HEK293 (cell line): ENCODE data around the gene PTPRA.

Experiments
- CTCF ChIA-PET: fragments of 350-600 bp; formaldehyde crosslinking; extraction: SDS; loops from one replicate; lab custom pipeline; 2021; ENCODE audit warnings: antibody characterized with exemption; lab: Yijun Ruan, JAX
- POLR2A ChIA-PET: fragments of 300-600 bp; formaldehyde crosslinking; extraction: SDS; loops from one replicate; lab custom pipeline; 2020; ENCODE audit warnings: antibody characterized with exemption, inconsistent platforms; lab: Yijun Ruan, JAX
- H3K27ac ChIP-seq: fragments of 200-500 bp; sonication (Bioruptor generic); 2 replicates; pipeline ENCODE4 v1.5.1; 2014; ENCODE audit warnings: low read depth, low read length, control low read depth, inconsistent platforms; ENCODE audit errors: extremely low read depth
- H3K36me3 ChIP-seq, 2 experiments: fragments of 200-500 bp in 1 of 2; sonication (Bioruptor generic) in 1 of 2; 1 replicate in 1 of 2; 2 replicates in 1 of 2; pipeline ENCODE4 v1.5.1; 2014 to 2017; ENCODE audit warnings: inconsistent platforms in 2 of 2, low read length in 2 of 2; ENCODE audit not compliant: control insufficient read depth in 2 of 2, insufficient read depth in 1 of 2
- H3K4me1 ChIP-seq: fragments of 200-500 bp; sonication (Bioruptor generic); 2 replicates; pipeline ENCODE4 v1.5.1; 2014; ENCODE audit warnings: mild to moderate bottlenecking, low read length, inconsistent platforms; ENCODE audit not compliant: control insufficient read depth, insufficient read depth
- H3K4me3 ChIP-seq: 2 replicates; pipeline ENCODE4 v1.5.1; 2011; ENCODE audit warnings: low read depth, mild to moderate bottlenecking, control low read depth, low read length, moderate library complexity
- H3K9me3 ChIP-seq: fragments of 200-500 bp; sonication (Bioruptor generic); 2 replicates; pipeline ENCODE4 v1.5.1; 2014; ENCODE audit warnings: low read depth, low read length, inconsistent platforms; ENCODE audit not compliant: control insufficient read depth, insufficient read depth
- KLF1 ChIP-seq: fragments of 450-650 bp; formaldehyde crosslinking; IDR thresholded peaks from 2 replicates; pipeline ENCODE4 v1.5.1; 2016; ENCODE audit warnings: missing biosample characterization, missing genetic modification characterization
- RBAK ChIP-seq: fragments of 450-650 bp; formaldehyde crosslinking; IDR thresholded peaks from 2 replicates; pipeline ENCODE4 v1.5.1; 2016; ENCODE audit warnings: missing biosample characterization, missing genetic modification characterization
- ZBTB8A ChIP-seq: fragments of 450-650 bp; formaldehyde crosslinking; IDR thresholded peaks from 2 replicates; pipeline ENCODE4 v1.5.1; 2016; ENCODE audit warnings: missing biosample characterization, missing genetic modification characterization
- ZNF140 ChIP-seq: fragments of 450-650 bp; formaldehyde crosslinking; IDR thresholded peaks from 2 replicates; pipeline ENCODE4 v1.5.1; 2016; ENCODE audit warnings: missing biosample characterization, missing genetic modification characterization
- ZNF19 ChIP-seq: fragments of 450-650 bp; formaldehyde crosslinking; IDR thresholded peaks from 2 replicates; pipeline ENCODE4; 2016; ENCODE audit warnings: missing biosample characterization, missing genetic modification characterization, low read depth
- ZNF202 ChIP-seq: fragments of 450-650 bp; formaldehyde crosslinking; IDR thresholded peaks from 2 replicates; pipeline ENCODE4 v1.5.1; 2016; ENCODE audit warnings: missing biosample characterization, missing genetic modification characterization, borderline replicate concordance
- ZNF280D ChIP-seq: fragments of 450-650 bp; formaldehyde crosslinking; IDR thresholded peaks from 2 replicates; pipeline ENCODE4 v1.5.1; 2016; ENCODE audit warnings: missing biosample characterization, missing genetic modification characterization
- ZNF292 ChIP-seq: fragments of 450-650 bp; formaldehyde crosslinking; IDR thresholded peaks from 2 replicates; pipeline ENCODE4 v1.5.1; 2016; ENCODE audit warnings: low read depth, missing biosample characterization, missing genetic modification characterization, borderline replicate concordance
- ZNF335 ChIP-seq: fragments of 450-650 bp; formaldehyde crosslinking; conservative IDR thresholded peaks from 2 replicates; pipeline ENCODE4 v1.5.1; 2016; ENCODE audit warnings: missing biosample characterization, missing genetic modification characterization
- ZNF791 ChIP-seq: fragments of 450-650 bp; formaldehyde crosslinking; IDR thresholded peaks from 2 replicates; pipeline ENCODE4 v1.5.1; 2016; ENCODE audit warnings: missing biosample characterization, missing genetic modification characterization
- TF ChIP-seq, protein P1 (sequence below): fragments of 450-650 bp; formaldehyde crosslinking; IDR thresholded peaks from 2 replicates; pipeline ENCODE4 v1.5.1; 2017; ENCODE audit warnings: missing biosample characterization, missing genetic modification characterization
- TF ChIP-seq, protein P2 (sequence below): fragments of 450-650 bp; formaldehyde crosslinking; IDR thresholded peaks from 2 replicates; pipeline ENCODE4 v1.5.1; 2017; ENCODE audit warnings: missing biosample characterization, missing genetic modification characterization

Gene PTPRA

GRCh38 chr20:2866236-2866635 is 7.0 kb upstream of the PTPRA start:
- H3K27ac ChIP-seq: no peak overlapping the region
- no peaks in the 10 kb centered on the region for H3K9me3 ChIP-seq
- ChIA-PET POLR2A (no interaction called here), CTCF (interaction anchor here (0.7 to 3.4 kb wide), 6 partner anchors 10 to 178 kb away, joined by 3 to 22 read pairs (median 7); no protein-coding TSS in a partner anchor)
- H3K36me3 ChIP-seq: peaks cover 0 to 47% of the 10 kb centered on the region in 2 experiments; a peak in 2 of 3 replicates
- no peak for TF ChIP-seq ZNF202 (tag by site-specific recombination)
- no peak for TF ChIP-seq ZNF140 (tag by site-specific recombination)
- no peak for TF ChIP-seq ZNF280D (tag by site-specific recombination)
- no peak for TF ChIP-seq ZBTB8A (tag by site-specific recombination)
- no peak for TF ChIP-seq ZNF791 (tag by site-specific recombination)
- peaks cover 8% of the 10 kb centered on the region for H3K4me1 ChIP-seq
- no peak overlapping the region for H3K4me3 ChIP-seq

- Histone ChIP-seq H3K4me1 (peaks cover 8% of the 10 kb centered on the region), H3K27ac (no peak overlapping the region), H3K36me3 (peaks cover 0 to 40% of the 10 kb centered on the region in 2 experiments; a peak in 2 of 3 replicates), H3K9me3 (no peaks in the 10 kb centered on the region), H3K4me3 (no peak overlapping the region)
- ChIA-PET POLR2A (no interaction called here), CTCF (interaction anchor here (0.8 to 3.4 kb wide), 5 partner anchors 13 to 481 kb away, joined by 3 to 22 read pairs (median 5); no protein-coding TSS in a partner anchor)
- TF ChIP-seq KLF1 (tag by site-specific recombination): peak; percentile 58
- TF ChIP-seq, protein P1, sequence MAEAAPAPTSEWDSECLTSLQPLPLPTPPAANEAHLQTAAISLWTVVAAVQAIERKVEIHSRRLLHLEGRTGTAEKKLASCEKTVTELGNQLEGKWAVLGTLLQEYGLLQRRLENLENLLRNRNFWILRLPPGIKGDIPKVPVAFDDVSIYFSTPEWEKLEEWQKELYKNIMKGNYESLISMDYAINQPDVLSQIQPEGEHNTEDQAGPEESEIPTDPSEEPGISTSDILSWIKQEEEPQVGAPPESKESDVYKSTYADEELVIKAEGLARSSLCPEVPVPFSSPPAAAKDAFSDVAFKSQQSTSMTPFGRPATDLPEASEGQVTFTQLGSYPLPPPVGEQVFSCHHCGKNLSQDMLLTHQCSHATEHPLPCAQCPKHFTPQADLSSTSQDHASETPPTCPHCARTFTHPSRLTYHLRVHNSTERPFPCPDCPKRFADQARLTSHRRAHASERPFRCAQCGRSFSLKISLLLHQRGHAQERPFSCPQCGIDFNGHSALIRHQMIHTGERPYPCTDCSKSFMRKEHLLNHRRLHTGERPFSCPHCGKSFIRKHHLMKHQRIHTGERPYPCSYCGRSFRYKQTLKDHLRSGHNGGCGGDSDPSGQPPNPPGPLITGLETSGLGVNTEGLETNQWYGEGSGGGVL: peak; percentile 21; the same call in 1 of the 2 replicates
- no peak for TF ChIP-seq ZNF335 (tag by site-specific recombination)
Observed at GRCh38 chr20:2867081-2867864, 6.0 kb upstream of the PTPRA start.

GRCh38 chr20:2869381-2869780 is 3.9 kb upstream of the PTPRA start:
- Histone ChIP-seq H3K9me3 (no peaks in the 10 kb centered on the region), H3K4me1 (peaks cover 8% of the 10 kb centered on the region), H3K36me3 (peaks cover 0 to 27% of the 10 kb centered on the region in 2 experiments; a peak in 1 of 3 replicates), H3K4me3 (no peak overlapping the region), H3K27ac (no peak overlapping the region)
- CTCF ChIA-PET: interaction anchor here (0.8 to 2.4 kb wide), 2 partner anchors 11 to 18 kb away, joined by 4 to 9 read pairs; no protein-coding TSS in a partner anchor
- TF ChIP-seq ZNF292 (tag by site-specific recombination) (no peak), RBAK (tag by site-specific recombination) (no peak), ZNF19 (tag by site-specific recombination) (no peak)
- TF ChIP-seq, protein P2, sequence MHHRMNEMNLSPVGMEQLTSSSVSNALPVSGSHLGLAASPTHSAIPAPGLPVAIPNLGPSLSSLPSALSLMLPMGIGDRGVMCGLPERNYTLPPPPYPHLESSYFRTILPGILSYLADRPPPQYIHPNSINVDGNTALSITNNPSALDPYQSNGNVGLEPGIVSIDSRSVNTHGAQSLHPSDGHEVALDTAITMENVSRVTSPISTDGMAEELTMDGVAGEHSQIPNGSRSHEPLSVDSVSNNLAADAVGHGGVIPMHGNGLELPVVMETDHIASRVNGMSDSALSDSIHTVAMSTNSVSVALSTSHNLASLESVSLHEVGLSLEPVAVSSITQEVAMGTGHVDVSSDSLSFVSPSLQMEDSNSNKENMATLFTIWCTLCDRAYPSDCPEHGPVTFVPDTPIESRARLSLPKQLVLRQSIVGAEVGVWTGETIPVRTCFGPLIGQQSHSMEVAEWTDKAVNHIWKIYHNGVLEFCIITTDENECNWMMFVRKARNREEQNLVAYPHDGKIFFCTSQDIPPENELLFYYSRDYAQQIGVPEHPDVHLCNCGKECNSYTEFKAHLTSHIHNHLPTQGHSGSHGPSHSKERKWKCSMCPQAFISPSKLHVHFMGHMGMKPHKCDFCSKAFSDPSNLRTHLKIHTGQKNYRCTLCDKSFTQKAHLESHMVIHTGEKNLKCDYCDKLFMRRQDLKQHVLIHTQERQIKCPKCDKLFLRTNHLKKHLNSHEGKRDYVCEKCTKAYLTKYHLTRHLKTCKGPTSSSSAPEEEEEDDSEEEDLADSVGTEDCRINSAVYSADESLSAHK (tag by site-specific recombination): no peak
- POLR2A ChIA-PET: no interaction called here
